B cell (primary cell): Measurements from ENCODE around the gene TAGLN2. TPM values are rescaled to one million over a fixed set of nuclear protein-coding genes. Genes with fewer than 3 reads are reported as not detected.

Experiments used
- ATAC-seq: fragments of 200-7000 bp; cut with Tn5 transposase; one replicate; pipeline ENCODE4 v1.10.0; 2021; ENCODE audit warnings: low read depth, mild to moderate bottlenecking, moderate number of reproducible peaks, moderate library complexity
- CTCF ChIA-PET: fragments of 350-600 bp; sonication (Branson Sonifier 250); formaldehyde crosslinking; loops from one replicate; lab custom pipeline; 2021; ENCODE audit warnings: antibody characterized with exemption, inconsistent platforms; lab: Charles Lee
- POLR2A ChIA-PET: fragments of 350-600 bp; sonication (Branson Sonifier 250); formaldehyde crosslinking; loops from one replicate; lab custom pipeline; 2021; ENCODE audit warnings: antibody characterized with exemption; lab: Charles Lee
- DNase-seq: peaks from one replicate; pipeline ENCODE4 v3.0.0; 2013
- H2AFZ ChIP-seq: 2 replicates; pipeline ENCODE4 v1.6.1; 2012; ENCODE audit warnings: mild to moderate bottlenecking, low read depth, low read length; ENCODE audit not compliant: insufficient read depth, poor library complexity, severe bottlenecking
- H3K27ac ChIP-seq, 2 donors: 1 replicate in 1 of 2; 2 replicates in 1 of 2; pipeline ENCODE4 v1.5.1; 2012 to 2013; ENCODE audit warnings: low read length in 2 of 2, mild to moderate bottlenecking in 2 of 2, moderate library complexity in 1 of 2
- H3K27me3 ChIP-seq, 4 experiments: fragments of 200-600 bp in 1 of 4; sonication (generic) in 1 of 4; replicated peaks in 1 of 4; 1 replicate in 2 of 4; 2 replicates in 2 of 4; pipeline versions ENCODE4 v1.6.1 to v1.7.0; 2013 to 2016; ENCODE audit warnings: low read length in 3 of 4, mild to moderate bottlenecking in 2 of 4, mixed read lengths in 1 of 4, moderate library complexity in 1 of 4; ENCODE audit not compliant: insufficient read depth in 4 of 4, control insufficient read depth in 3 of 4; ENCODE audit errors: control extremely low read depth in 1 of 4
- H3K36me3 ChIP-seq, 2 experiments: replicated peaks in 1 of 2; 1 replicate in 1 of 2; 2 replicates in 1 of 2; pipeline versions ENCODE4 v1.6.1 to v1.7.1; 2013; ENCODE audit warnings: low read length in 1 of 2; ENCODE audit not compliant: insufficient read depth in 2 of 2, control insufficient read depth in 1 of 2; ENCODE audit errors: control extremely low read depth in 1 of 2, extremely low read depth in 1 of 2
- H3K4me1 ChIP-seq, 2 donors: fragments of 200-600 bp in 1 of 2; sonication (generic) in 1 of 2; 1 replicate in 1 of 2; 2 replicates in 1 of 2; pipeline versions ENCODE4 v1.5.1 to v1.6.1; 2013 to 2017; ENCODE audit warnings: low read length in 2 of 2; ENCODE audit not compliant: control insufficient read depth in 2 of 2, insufficient read depth in 2 of 2
- H3K4me2 ChIP-seq: replicated peaks from 2 replicates; pipeline ENCODE3; 2012; ENCODE audit warnings: mild to moderate bottlenecking, low read depth, low read length; ENCODE audit not compliant: poor library complexity, severe bottlenecking
- H3K4me3 ChIP-seq, 5 experiments: fragments of 200-600 bp in 1 of 5; sonication (generic) in 1 of 5; 1 replicate in 3 of 5; 2 replicates in 2 of 5; pipeline versions ENCODE4 v1.5.1 to v1.7.0; 2011 to 2016; ENCODE audit warnings: low read length in 4 of 5, mild to moderate bottlenecking in 4 of 5, low read depth in 2 of 5, control low read depth in 1 of 5, moderate library complexity in 1 of 5; ENCODE audit not compliant: insufficient read depth in 1 of 5; ENCODE audit errors: control extremely low read depth in 1 of 5, extremely low read depth in 1 of 5
- H3K79me2 ChIP-seq: fragments of 200-600 bp; sonication (generic); one replicate; pipeline ENCODE4 v1.6.0; 2016; ENCODE audit warnings: low read length; ENCODE audit not compliant: control insufficient read depth, insufficient read depth
- H3K9ac ChIP-seq: fragments of 200-600 bp; sonication (generic); 2 replicates; pipeline ENCODE4 v1.6.1; 2017; ENCODE audit warnings: mild to moderate bottlenecking, low read length, moderate library complexity
- H3K9me3 ChIP-seq, 3 donors: one replicate each; pipeline versions ENCODE4 v1.6.1 to v1.7.1; 2013; ENCODE audit warnings: low read length in 2 of 3; ENCODE audit not compliant: control insufficient read depth in 2 of 3, insufficient read depth in 1 of 3; ENCODE audit errors: control extremely low read depth in 1 of 3
- H4K20me1 ChIP-seq: 2 replicates; pipeline ENCODE4 v1.6.0; 2012; ENCODE audit warnings: mild to moderate bottlenecking, low read length; ENCODE audit not compliant: insufficient read depth, control insufficient read depth, poor library complexity, severe bottlenecking
- H3K27ac Mint-ChIP-seq: one replicate; pipeline ENCODE4 v1.8.0; 2021; ENCODE audit warnings: mixed read lengths
- H3K27me3 Mint-ChIP-seq: one replicate; pipeline ENCODE4 v1.8.0; 2021; ENCODE audit warnings: mixed read lengths
- H3K4me1 Mint-ChIP-seq: one replicate; pipeline ENCODE4 v1.8.0; 2021; ENCODE audit warnings: mixed read lengths
- H3K4me3 Mint-ChIP-seq: one replicate; pipeline ENCODE4 v1.8.0; 2021; ENCODE audit warnings: mixed read lengths
- H3K9me3 Mint-ChIP-seq: one replicate; pipeline ENCODE4 v1.8.0; 2022; ENCODE audit warnings: mixed read lengths; ENCODE audit not compliant: insufficient read depth
- CTCF ChIP-seq: fragments of 200-600 bp; IDR thresholded peaks from one replicate; pipeline ENCODE4 v1.8.0; 2022; ENCODE audit warnings: antibody characterized with exemption, mild to moderate bottlenecking
- EZH2 ChIP-seq: IDR thresholded peaks from 2 replicates; pipeline ENCODE4 v1.6.1; 2012; ENCODE audit warnings: borderline replicate concordance, low read depth, mild to moderate bottlenecking, moderate library complexity, low read length; ENCODE audit not compliant: insufficient read depth, poor library complexity, severe bottlenecking
- WGBS: methylation state at CpG from one replicate; pipeline ENCODE4 v1.1.5; 2013; ENCODE audit warnings: missing lambda C conversion rate; ENCODE audit not compliant: insufficient coverage; 5-methylcytosine and 5-hydroxymethylcytosine counted together
- intact Hi-C: fragments of 100-400 bp; cut with micrococcal nuclease; formaldehyde crosslinking; loops from one replicate; pipeline ENCODE4 v1.10.0; 2022
- polyA plus RNA-seq: library from polyadenylated mRNA; depleted of rRNA; stranded (reverse); fragments of >200 nt; gene quantifications from 2 replicates; pipeline ENCODE4 v1.2.3, GENCODE V29; 2012
- total RNA-seq, 2 donors: library from RNA; stranded (reverse); fragments of 120-200 nt in 1 of 2; gene quantifications; 1 replicate in 1 of 2; 2 replicates in 1 of 2; pipeline versions ENCODE4 v1.2.3 to v1.2.4, GENCODE V29; 2013 to 2022

TAGLN2 gene
- total and polyA plus RNA-seq, 2 donors (not counting 1 experiment from before 2014, with no cell fraction given): 342 to 721 TPM

GRCh38 chr1:159924025-159924790 lies 1.1 kb downstream of the TAGLN2 start:
- ATAC-seq (peak; percentile 13), DNase-seq (peak; percentile 84)
- Histone ChIP-seq H3K4me2 (peak overlapping the region; percentile 99), H2AFZ (no peak overlapping the region), H4K20me1 (peaks cover 32% of the 10 kb centered on the region), H3K9me3 (peaks cover 0 to 4% (median 0%) of the 10 kb centered on the region in 3 donors), H3K9ac (peak overlapping the region; percentile 97), H3K27ac (peak overlapping the region; percentile 98 to 100), H3K4me3 (peak overlapping the region; percentile 81 to 100 (median 99)), H3K4me1 (peaks cover 45 to 54% of the 10 kb centered on the region in 2 donors), H3K79me2 (peaks cover 87% of the 10 kb centered on the region), H3K36me3 (peaks cover 4 to 27% of the 10 kb centered on the region in 2 experiments), H3K27me3 (no peaks in the 10 kb centered on the region)
- no peak for TF ChIP-seq CTCF
- no peak for TF ChIP-seq EZH2
- ChIA-PET CTCF (interaction anchor here (1.4 to 8.7 kb wide), 6 partner anchors 12 to 125 kb away, joined by 5 to 81 read pairs (median 17); no protein-coding TSS in a partner anchor), POLR2A (interaction anchor here (0.7 to 2.0 kb wide), 15 partner anchors 9 to 1465 kb away, joined by 3 to 7 read pairs (median 4); partner anchors contain the start of genes CFAP45 and IGSF8)
- no peaks in the 10 kb centered on the region for H3K9me3 Mint-ChIP-seq
- 1% methylated on average over 29 of the region's 31 CpGs for WGBS
- H3K4me1 Mint-ChIP-seq: peaks cover 57% of the 10 kb centered on the region
- intact Hi-C loops: loop anchor here (2.0 to 10.0 kb wide), 4 partner anchors 33 to 1821 kb away; partner anchors contain the start of genes DUSP12, IGSF8 and USF1
- H3K27me3 Mint-ChIP-seq: no peaks in the 10 kb centered on the region
- peak overlapping the region; percentile 96 for H3K4me3 Mint-ChIP-seq
- H3K27ac Mint-ChIP-seq: peak overlapping the region; percentile 99
